ENCODE results near the gene RFX7. TPM values are rescaled to one million over a fixed set of nuclear protein-coding genes. Genes with fewer than 3 reads are reported as not detected.

Gene RFX7
- total and polyA plus RNA-seq, 10 donors, result 2.7 to 30.2 (median 20.9) TPM

DNA sequence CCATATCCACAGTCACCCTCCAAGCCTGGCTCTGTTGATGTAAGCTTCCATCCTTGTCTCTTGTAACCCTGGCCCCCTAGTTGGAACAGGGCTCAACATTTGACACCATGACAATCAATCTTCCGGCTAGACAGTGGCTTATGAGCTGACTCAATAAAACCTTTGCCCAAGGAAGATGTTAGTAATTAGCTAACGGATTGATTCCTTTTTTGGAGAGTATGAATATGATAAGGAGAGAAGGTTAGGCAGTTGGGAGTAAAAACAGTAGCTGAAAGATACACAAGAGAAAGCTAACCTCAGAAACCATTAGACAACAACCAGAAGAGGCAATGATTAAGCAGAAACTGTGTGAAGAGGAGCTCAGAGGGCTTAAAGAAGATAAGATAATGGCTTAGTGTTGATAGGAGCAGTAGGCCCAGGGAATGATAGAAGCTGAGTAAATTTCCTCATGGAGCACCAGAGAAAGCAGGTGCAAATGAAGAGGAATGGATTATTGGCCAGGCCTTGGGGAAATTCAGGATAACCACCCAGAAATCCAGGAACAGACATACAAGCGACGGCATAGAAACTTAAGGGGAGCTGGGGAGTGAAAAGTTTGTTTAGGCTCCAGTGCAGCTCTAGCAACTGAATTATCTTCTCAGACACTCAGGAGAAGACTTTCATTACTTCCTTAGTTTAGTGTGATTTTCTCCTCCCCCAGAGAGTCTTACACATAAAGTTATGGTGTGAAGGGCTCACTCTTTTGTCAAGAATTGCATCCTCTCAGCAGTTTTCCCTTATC, 7.8 kb upstream of the RFX7 start:
- H3K27me3 ChIP-seq (replicated peaks in 1 of 7), result no peaks in the 10 kb centered on the region
- H3K36me3 ChIP-seq, result no peaks in the 10 kb centered on the region
- intact Hi-C loops (cut with DNase I; ENCODE audit: low total_unique reads), result no loop called here
- DNase-seq, result no peak
- WGBS, 5 donors, result 84 to 94% (median 88%) methylated on average over 4 of the region's 4 CpGs
- H3K4me1 ChIP-seq, result peaks cover 0 to under 1% (median 0%) of the 10 kb centered on the region in 6 donors
- H3K9me3 ChIP-seq, result no peaks in the 10 kb centered on the region
- H3K27ac ChIP-seq, result no peak overlapping the region
- H3K4me3 ChIP-seq, result no peak overlapping the region
- TF ChIP-seq POLR2A (IDR thresholded peaks at IDR 0.05), result no peak
- TF ChIP-seq, protein P1, sequence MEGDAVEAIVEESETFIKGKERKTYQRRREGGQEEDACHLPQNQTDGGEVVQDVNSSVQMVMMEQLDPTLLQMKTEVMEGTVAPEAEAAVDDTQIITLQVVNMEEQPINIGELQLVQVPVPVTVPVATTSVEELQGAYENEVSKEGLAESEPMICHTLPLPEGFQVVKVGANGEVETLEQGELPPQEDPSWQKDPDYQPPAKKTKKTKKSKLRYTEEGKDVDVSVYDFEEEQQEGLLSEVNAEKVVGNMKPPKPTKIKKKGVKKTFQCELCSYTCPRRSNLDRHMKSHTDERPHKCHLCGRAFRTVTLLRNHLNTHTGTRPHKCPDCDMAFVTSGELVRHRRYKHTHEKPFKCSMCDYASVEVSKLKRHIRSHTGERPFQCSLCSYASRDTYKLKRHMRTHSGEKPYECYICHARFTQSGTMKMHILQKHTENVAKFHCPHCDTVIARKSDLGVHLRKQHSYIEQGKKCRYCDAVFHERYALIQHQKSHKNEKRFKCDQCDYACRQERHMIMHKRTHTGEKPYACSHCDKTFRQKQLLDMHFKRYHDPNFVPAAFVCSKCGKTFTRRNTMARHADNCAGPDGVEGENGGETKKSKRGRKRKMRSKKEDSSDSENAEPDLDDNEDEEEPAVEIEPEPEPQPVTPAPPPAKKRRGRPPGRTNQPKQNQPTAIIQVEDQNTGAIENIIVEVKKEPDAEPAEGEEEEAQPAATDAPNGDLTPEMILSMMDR (IDR thresholded peaks at IDR 0.05 in 8 of 11, conservative IDR thresholded peaks at IDR 0.05 in 3 of 11), result no peak
- TF ChIP-seq POLR2AphosphoS5 (IDR thresholded peaks at IDR 0.05), result no peak

DNA sequence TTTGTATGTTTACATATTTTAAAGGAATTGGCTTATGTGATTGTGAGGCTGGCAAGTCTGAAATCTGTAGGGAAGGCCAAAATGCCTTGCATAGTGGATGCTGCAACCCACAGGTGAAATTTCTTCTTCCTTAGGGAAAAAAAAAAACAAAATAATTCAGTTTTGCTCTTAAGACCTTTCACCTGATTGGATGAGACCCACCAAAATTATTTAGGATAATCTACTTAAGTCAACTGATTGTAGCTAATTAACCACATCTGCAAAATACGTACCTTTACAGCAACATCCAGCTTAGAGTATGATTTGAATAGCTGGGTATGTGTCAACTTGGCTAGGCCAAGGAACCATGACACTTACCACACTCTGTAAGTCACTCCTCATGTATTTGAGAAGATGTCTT, 6.9 kb upstream of the RFX7 start:
- DNase-seq, result no peak
- intact Hi-C loops (cut with DNase I; ENCODE audit: low total_unique reads), result no loop called here
- H3K27me3 ChIP-seq (replicated peaks in 1 of 7), result no peaks in the 10 kb centered on the region
- WGBS, 5 donors, result 88 to 100% (median 97%) methylated on average over 1 of the region's 1 CpG
- peaks cover 2 to 9% (median 6%) of the 10 kb centered on the region in 6 donors for H3K4me1 ChIP-seq
- H3K9me3 ChIP-seq, result no peaks in the 10 kb centered on the region
- H3K4me3 ChIP-seq, result no peak overlapping the region
- H3K36me3 ChIP-seq, result no peaks in the 10 kb centered on the region
- no peak for TF ChIP-seq POLR2AphosphoS5 (IDR thresholded peaks at IDR 0.05)
- TF ChIP-seq POLR2A (IDR thresholded peaks at IDR 0.05), result no peak
- TF ChIP-seq, protein P1 (IDR thresholded peaks at IDR 0.05 in 8 of 11, conservative IDR thresholded peaks at IDR 0.05 in 3 of 11), result no peak
- no peak overlapping the region for H3K27ac ChIP-seq

DNA sequence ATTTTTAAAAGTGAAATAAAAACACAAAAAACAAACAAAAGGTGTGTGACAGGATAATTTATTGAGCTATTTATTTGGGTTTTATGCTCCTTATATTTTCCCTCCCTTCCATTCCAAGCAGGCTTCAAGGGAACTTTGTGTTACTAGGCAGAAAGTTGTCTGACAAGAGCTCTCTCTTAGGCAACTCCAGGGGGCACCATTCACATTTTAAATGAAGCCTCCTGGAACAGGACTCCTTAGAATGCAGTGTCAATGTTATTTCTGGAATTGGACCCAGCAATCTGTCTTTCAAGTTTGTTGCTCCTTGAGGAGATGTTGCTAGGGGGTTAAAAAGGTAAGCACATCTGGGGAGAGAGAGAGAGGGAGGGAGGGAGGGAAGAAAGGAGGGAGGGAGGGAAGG, 5.4 kb upstream of the RFX7 start:
- intact Hi-C loops (cut with DNase I; ENCODE audit: low total_unique reads), result no loop called here
- Histone ChIP-seq H3K4me1 (peaks cover 12 to 25% (median 21%) of the 10 kb centered on the region in 6 donors), H3K27me3 (replicated peaks in 1 of 7) (no peaks in the 10 kb centered on the region), H3K4me3 (no peak overlapping the region), H3K9me3 (no peaks in the 10 kb centered on the region), H3K36me3 (no peaks in the 10 kb centered on the region), H3K27ac (no peak overlapping the region)
- no peak for TF ChIP-seq POLR2A (IDR thresholded peaks at IDR 0.05)
- TF ChIP-seq, protein P1 (IDR thresholded peaks at IDR 0.05 in 8 of 11, conservative IDR thresholded peaks at IDR 0.05 in 3 of 11), result no peak
- TF ChIP-seq POLR2AphosphoS5 (IDR thresholded peaks at IDR 0.05), result no peak
- DNase-seq, result no peak

DNA sequence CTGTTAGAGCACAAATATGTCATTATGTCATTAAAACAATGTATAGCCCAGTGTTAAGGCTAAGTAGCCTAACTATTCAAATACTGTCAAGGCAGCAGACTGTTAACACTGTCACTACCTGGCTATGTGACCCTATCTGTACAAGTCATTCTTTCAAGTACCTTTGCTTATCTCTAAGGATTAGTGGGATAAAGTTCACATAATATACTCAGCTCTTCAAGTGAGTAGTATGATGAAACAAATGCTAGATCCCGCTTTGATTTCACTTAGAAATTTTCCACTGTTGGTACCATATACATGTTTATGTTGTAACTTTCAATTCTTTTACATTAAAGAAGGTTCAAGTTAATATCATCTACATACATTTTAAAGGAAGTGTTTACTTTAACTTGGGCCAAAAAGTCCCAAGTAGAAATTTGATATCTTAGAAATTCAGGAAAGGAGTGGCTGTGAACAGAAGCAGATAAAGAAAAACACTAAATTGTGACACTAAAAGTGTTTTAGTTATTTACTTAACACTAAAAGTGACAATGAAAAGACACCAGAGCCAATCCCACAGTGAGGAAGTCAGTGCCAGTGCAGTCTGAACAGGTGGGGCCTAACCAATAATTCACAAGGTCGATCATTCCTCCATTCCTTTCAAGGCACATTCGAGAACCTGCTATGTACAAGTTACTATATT, 4.8 kb upstream of the RFX7 start:
- intact Hi-C loops (cut with DNase I; ENCODE audit: low total_unique reads), result no loop called here
- WGBS, 5 donors, result 76 to 81% (median 78%) methylated on average over 3 of the region's 3 CpGs
- no peaks in the 10 kb centered on the region for H3K36me3 ChIP-seq

More for the DNA sequence above, 4.8 kb upstream of the RFX7 start:
- no peak for DNase-seq
- TF ChIP-seq POLR2A (IDR thresholded peaks at IDR 0.05) (no peak), POLR2AphosphoS5 (IDR thresholded peaks at IDR 0.05) (no peak)
- TF ChIP-seq, protein P1 (IDR thresholded peaks at IDR 0.05 in 8 of 11, conservative IDR thresholded peaks at IDR 0.05 in 3 of 11), result no peak
- H3K27ac ChIP-seq, result no peak overlapping the region
- no peaks in the 10 kb centered on the region for H3K27me3 ChIP-seq (replicated peaks in 1 of 7)
- peaks cover 12 to 27% (median 21%) of the 10 kb centered on the region in 6 donors for H3K4me1 ChIP-seq
- no peaks in the 10 kb centered on the region for H3K9me3 ChIP-seq
- H3K4me3 ChIP-seq, result no peak overlapping the region

Measured in spleen (tissue), 11 donors.